Spinal cord (tissue), 10 donors: ENCODE results near the gene RANBP10. TPM values are rescaled to one million over a fixed set of nuclear protein-coding genes. Genes with fewer than 3 reads are reported as not detected.

ENCODE experiments used
- DNase-seq, 6 donors: peaks; one replicate each; pipeline versions ENCODE4 v3.0.0 to v3.0.0-alpha.2; 2013 to 2015; ENCODE audit warnings: low spot score in 6 of 6, low read depth in 4 of 6
- H3K27ac ChIP-seq: one replicate; pipeline ENCODE4 v1.5.1; 2013; ENCODE audit warnings: low read depth, low read length, control low read depth
- H3K27me3 ChIP-seq: one replicate; pipeline ENCODE4 v1.6.1; 2013; ENCODE audit warnings: low read length; ENCODE audit not compliant: control insufficient read depth, insufficient read depth
- H3K36me3 ChIP-seq: one replicate; pipeline ENCODE4 v1.6.1; 2013; ENCODE audit warnings: low read length; ENCODE audit not compliant: control insufficient read depth, insufficient read depth
- H3K4me1 ChIP-seq: one replicate; pipeline ENCODE4 v1.6.1; 2013; ENCODE audit warnings: low read length; ENCODE audit not compliant: control insufficient read depth, insufficient read depth
- H3K4me3 ChIP-seq: one replicate; pipeline ENCODE4 v1.5.1; 2013; ENCODE audit warnings: low read depth, low read length, control low read depth
- H3K9me3 ChIP-seq: one replicate; pipeline ENCODE4 v1.6.1; 2013; ENCODE audit warnings: low read length; ENCODE audit not compliant: control insufficient read depth, insufficient read depth
- WGBS: methylation state at CpG from one replicate; pipeline ENCODE4 v1.1.5; 2013; ENCODE audit warnings: missing lambda C conversion rate; ENCODE audit not compliant: insufficient coverage; 5-methylcytosine and 5-hydroxymethylcytosine counted together
- polyA plus RNA-seq, 2 donors: library from polyadenylated mRNA; unstranded; fragments of 120-200 nt; gene quantifications; one replicate each; pipeline ENCODE4 v1.2.1, GENCODE V29; 2013; ENCODE audit not compliant: insufficient read length in 2 of 2
- total RNA-seq, 2 donors: library from RNA; depleted of rRNA in 1 of 2; stranded (reverse); fragments of 120-200 nt in 1 of 2; fragments of >200 nt in 1 of 2; gene quantifications; one replicate each; pipeline versions ENCODE4 v1.2.3 to v1.2.4, GENCODE V29; 2013 to 2014
- donor health status: healthy.

Gene RANBP10
- total and polyA plus RNA-seq, 4 donors: 6.7 to 25.6 (median 12.1) TPM

- peaks cover 3% of the 10 kb centered on the region for H3K4me1 ChIP-seq
- peaks cover 2% of the 10 kb centered on the region for H3K36me3 ChIP-seq
- H3K27ac ChIP-seq: no peak overlapping the region
- no peaks in the 10 kb centered on the region for H3K27me3 ChIP-seq
- no peak for DNase-seq
- H3K9me3 ChIP-seq: no peaks in the 10 kb centered on the region
- no CpG with 5 or more reads among the region's 1 CpG for WGBS
- no peak overlapping the region for H3K4me3 ChIP-seq
Observed at GRCh38 chr16:67709050-67709449, 97.3 kb downstream of the RANBP10 start.

DNA sequence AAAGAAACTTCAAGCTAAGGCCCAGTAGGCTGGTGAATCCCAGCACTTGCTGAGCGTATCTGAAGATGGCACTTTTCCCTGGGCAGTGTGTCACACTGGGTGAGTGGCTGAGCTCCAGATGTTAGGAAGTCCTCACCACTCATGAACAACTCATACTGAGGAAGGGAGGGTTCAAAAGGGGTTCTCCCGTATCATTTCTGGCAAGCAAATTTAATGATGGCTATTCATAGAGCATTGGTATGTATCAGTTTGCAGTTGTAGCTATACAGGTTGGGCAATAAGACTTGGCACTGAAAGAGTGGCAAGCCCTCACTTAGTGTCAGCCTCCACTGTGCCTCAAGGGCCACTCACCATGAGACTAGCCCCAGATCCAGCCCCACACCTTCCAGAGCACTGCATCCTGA is 98.0 kb downstream of the RANBP10 start:
- Histone ChIP-seq H3K9me3 (no peaks in the 10 kb centered on the region), H3K4me1 (peaks cover 3% of the 10 kb centered on the region), H3K27me3 (no peaks in the 10 kb centered on the region), H3K36me3 (peaks cover 2% of the 10 kb centered on the region), H3K4me3 (no peak overlapping the region), H3K27ac (no peak overlapping the region)
- 100% methylated on average over 1 of the region's 2 CpGs for WGBS
- DNase-seq: no peak

DNA sequence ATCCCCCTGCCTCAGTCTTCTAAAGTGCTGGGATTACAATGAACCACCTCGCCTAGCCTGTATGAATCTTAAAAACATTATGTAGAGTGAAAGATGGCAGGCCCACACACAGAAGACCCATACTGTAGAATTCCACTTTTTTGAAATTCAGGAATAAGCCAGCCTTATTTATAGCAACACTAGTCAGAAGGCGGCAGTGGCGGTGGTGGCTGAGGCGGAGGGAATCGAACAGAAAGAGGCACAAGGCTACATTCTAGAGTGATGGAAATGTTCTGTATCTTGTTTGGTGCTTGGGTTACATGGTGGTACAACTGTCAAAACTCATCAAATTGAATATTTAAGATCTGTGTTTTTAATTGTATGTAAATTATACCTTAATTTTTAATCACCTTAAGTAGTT is 98.6 kb downstream of the RANBP10 start:
- Histone ChIP-seq H3K9me3 (no peaks in the 10 kb centered on the region), H3K27ac (no peak overlapping the region), H3K27me3 (no peaks in the 10 kb centered on the region), H3K4me1 (peaks cover 3% of the 10 kb centered on the region), H3K36me3 (peaks cover 2% of the 10 kb centered on the region), H3K4me3 (no peak overlapping the region)
- no peak for DNase-seq
- no CpG with 5 or more reads among the region's 5 CpGs for whole genome bisulfite sequencing

- Histone ChIP-seq H3K4me3 (no peak overlapping the region), H3K4me1 (peaks cover 3% of the 10 kb centered on the region), H3K27ac (no peak overlapping the region), H3K36me3 (peaks cover 2% of the 10 kb centered on the region), H3K9me3 (no peaks in the 10 kb centered on the region), H3K27me3 (no peaks in the 10 kb centered on the region)
- no CpG with 5 or more reads among the region's 4 CpGs for whole genome bisulfite sequencing
- DNase-seq: no peak
Observed at GRCh38 chr16:67707210-67707609, 99.2 kb downstream of the RANBP10 start.

GRCh38 chr16:67704110-67704509 is 102.2 kb downstream of the RANBP10 start:
- Histone ChIP-seq H3K27ac (no peak overlapping the region), H3K27me3 (no peaks in the 10 kb centered on the region), H3K4me3 (no peak overlapping the region), H3K4me1 (peaks cover 3% of the 10 kb centered on the region), H3K9me3 (no peaks in the 10 kb centered on the region), H3K36me3 (peaks cover 10% of the 10 kb centered on the region)
- WGBS: no CpG with 5 or more reads among the region's 5 CpGs
- DNase-seq: no peak

GRCh38 chr16:67703626-67704025 is 102.7 kb downstream of the RANBP10 start:
- H3K27me3 ChIP-seq: no peaks in the 10 kb centered on the region
- peaks cover 15% of the 10 kb centered on the region for H3K36me3 ChIP-seq
- no CpG with 5 or more reads among the region's 2 CpGs for WGBS
- H3K9me3 ChIP-seq: no peaks in the 10 kb centered on the region
- H3K27ac ChIP-seq: no peak overlapping the region
- DNase-seq: no peak
- H3K4me3 ChIP-seq: no peak overlapping the region
- H3K4me1 ChIP-seq: peaks cover 3% of the 10 kb centered on the region

GRCh38 chr16:67702130-67702529 is 104.2 kb downstream of the RANBP10 start:
- H3K4me3 ChIP-seq: no peak overlapping the region
- 91% methylated on average over 4 of the region's 4 CpGs for WGBS
- H3K36me3 ChIP-seq: peaks cover 16% of the 10 kb centered on the region
- H3K4me1 ChIP-seq: peaks cover 3% of the 10 kb centered on the region
- no peaks in the 10 kb centered on the region for H3K9me3 ChIP-seq
- DNase-seq: no peak
- no peaks in the 10 kb centered on the region for H3K27me3 ChIP-seq
- H3K27ac ChIP-seq: no peak overlapping the region

- peaks cover 3% of the 10 kb centered on the region for H3K4me1 ChIP-seq
- H3K4me3 ChIP-seq: no peak overlapping the region
- H3K9me3 ChIP-seq: no peaks in the 10 kb centered on the region
- WGBS: 67% methylated on average over 1 of the region's 1 CpG
- no peak for DNase-seq
- H3K36me3 ChIP-seq: peaks cover 16% of the 10 kb centered on the region
- no peak overlapping the region for H3K27ac ChIP-seq
- no peaks in the 10 kb centered on the region for H3K27me3 ChIP-seq
Observed at GRCh38 chr16:67701420-67701819, 104.9 kb downstream of the RANBP10 start.

GRCh38 chr16:67699265-67699664 is 107.1 kb downstream of the RANBP10 start:
- Histone ChIP-seq H3K36me3 (peaks cover 16% of the 10 kb centered on the region), H3K4me1 (no peaks in the 10 kb centered on the region), H3K9me3 (no peaks in the 10 kb centered on the region), H3K27ac (no peak overlapping the region), H3K27me3 (no peaks in the 10 kb centered on the region), H3K4me3 (no peak overlapping the region)
- DNase-seq: no peak
- 96% methylated on average over 5 of the region's 7 CpGs for WGBS

DNA sequence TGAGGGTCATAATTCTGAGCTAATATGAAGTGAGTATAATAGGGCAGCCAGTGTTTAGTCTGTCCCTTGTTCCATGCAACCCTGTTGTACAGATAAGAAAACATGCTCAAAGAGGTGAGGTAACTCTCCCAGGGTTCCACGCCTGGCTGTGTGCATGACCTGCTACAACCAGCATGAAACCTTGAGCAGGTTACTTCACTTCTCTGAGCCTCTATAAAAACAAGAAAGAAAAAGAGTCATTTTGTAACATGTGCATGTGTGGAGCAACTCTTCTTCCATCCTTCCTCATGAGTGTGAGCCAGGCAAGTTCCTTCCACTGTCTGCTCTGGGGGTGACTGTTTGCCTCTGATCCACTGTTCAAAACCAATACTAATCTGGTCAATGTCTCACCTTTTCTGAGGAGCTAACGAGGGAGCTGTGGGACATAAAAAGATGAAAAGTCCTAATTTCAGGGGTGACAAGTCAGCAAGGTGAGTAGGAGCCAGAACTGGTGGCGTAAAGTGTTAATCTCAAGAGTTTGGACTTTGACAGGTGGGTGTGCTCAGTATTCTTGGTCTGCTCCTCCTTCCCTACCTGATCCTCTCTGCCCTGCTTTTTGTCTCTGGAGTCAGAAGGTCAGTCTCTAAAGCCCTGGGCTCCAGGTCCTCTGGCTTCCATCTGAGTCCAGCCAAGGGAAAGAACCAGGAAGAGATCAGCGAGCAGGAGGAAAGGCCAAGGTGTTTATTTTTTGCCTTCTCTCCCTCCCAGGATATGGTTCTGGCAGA is 108.8 kb downstream of the RANBP10 start:
- H3K36me3 ChIP-seq: peaks cover 16% of the 10 kb centered on the region
- WGBS: no CpG with 5 or more reads among the region's 4 CpGs

More for the DNA sequence above, 108.8 kb downstream of the RANBP10 start:
- H3K4me3 ChIP-seq: no peak overlapping the region
- no peak overlapping the region for H3K27ac ChIP-seq
- no peaks in the 10 kb centered on the region for H3K9me3 ChIP-seq
- DNase-seq: no peak
- no peaks in the 10 kb centered on the region for H3K27me3 ChIP-seq
- H3K4me1 ChIP-seq: no peaks in the 10 kb centered on the region
